Brain microvascular endothelial cell (primary cell): Measurements from ENCODE around the gene ROBO4.

Experiments
- DNase-seq: peaks from one replicate; pipeline ENCODE4 v3.0.0-alpha.2; 2020
- H3K27ac ChIP-seq: fragments of 250-450 bp; sonication (Bioruptor Pico); 2 replicates; pipeline ENCODE4 v1.5.1; 2020; ENCODE audit warnings: mild to moderate bottlenecking, moderate library complexity
- H3K27me3 ChIP-seq: fragments of 250-450 bp; sonication (Bioruptor Pico); replicated peaks from 2 replicates; pipeline ENCODE4 v1.5.1; 2020; ENCODE audit warnings: mild to moderate bottlenecking
- H3K36me3 ChIP-seq: fragments of 250-450 bp; sonication (Bioruptor Pico); replicated peaks from 2 replicates; pipeline ENCODE4 v1.5.1; 2020; ENCODE audit warnings: mild to moderate bottlenecking
- H3K4me3 ChIP-seq: 2 replicates; pipeline ENCODE4 v1.5.1; 2011; ENCODE audit warnings: low read depth, mild to moderate bottlenecking, control low read depth, low read length, moderate library complexity
- CTCF ChIP-seq: IDR thresholded peaks from 2 replicates; pipeline ENCODE4 v1.5.1; 2011; ENCODE audit warnings: low read depth, mild to moderate bottlenecking, moderate library complexity, low read length, control low read depth, inconsistent platforms; ENCODE audit errors: missing control alignments
- in situ Hi-C: cut with HindIII; loops from 2 replicates; pipeline ENCODE4 v1.10.0; 2017; ENCODE audit warnings: low sequenced_read_pairs, low pct_ligation_motif_present

The ROBO4 gene

GRCh38 chr11:124897674-124898262, at the start of gene ROBO4:
Gene ROBO4 (minus strand): TSS chr11:124897865. CDS start chr11:124897795, 70 bp downstream.
- TF ChIP-seq CTCF = no peak
- Histone ChIP-seq H3K27ac (peak within 1 kb of the TSS; percentile 81), H3K27me3 (no peaks in the 10 kb centered on the region), H3K36me3 (no peaks in the 10 kb centered on the region), H3K4me3 (no peak within 1 kb of the TSS)
- no peak for DNase-seq
- in situ Hi-C loops = no loop called here

- DNase-seq = no peak
- in situ Hi-C loops = no loop called here
- Histone ChIP-seq H3K4me3 (no peak overlapping the region), H3K36me3 (no peaks in the 10 kb centered on the region), H3K27me3 (no peaks in the 10 kb centered on the region), H3K27ac (no peak overlapping the region)
- TF ChIP-seq CTCF = no peak
Measured at GRCh38 chr11:124946735-124947141, 49.1 kb upstream of the ROBO4 start.

- Histone ChIP-seq H3K36me3 (no peaks in the 10 kb centered on the region), H3K4me3 (no peak overlapping the region), H3K27ac (no peak overlapping the region), H3K27me3 (no peaks in the 10 kb centered on the region)
- DNase-seq = no peak
- in situ Hi-C loops = no loop called here
- no peak for TF ChIP-seq CTCF
Measured at GRCh38 chr11:124945826-124946225, 48.2 kb upstream of the ROBO4 start.

DNA sequence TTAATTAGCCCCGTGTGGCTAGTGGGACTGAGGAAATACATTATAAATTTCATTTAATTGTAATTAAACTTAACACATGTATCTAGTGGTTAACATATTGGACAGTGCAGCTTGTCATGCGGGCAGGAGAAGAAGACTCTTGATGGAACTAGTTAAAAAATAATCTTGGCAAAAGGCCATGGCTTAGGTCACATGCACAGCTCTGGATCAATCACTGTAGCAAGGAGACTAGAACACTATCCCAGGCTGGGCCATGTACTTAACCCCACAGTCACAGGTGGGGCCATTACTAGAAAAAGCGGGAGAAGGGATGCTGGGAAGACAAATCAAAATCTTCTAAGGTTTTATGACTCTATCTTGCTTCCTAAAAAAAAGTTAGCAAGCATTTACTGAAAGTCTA, 46.9 kb upstream of the ROBO4 start:
- no peak for DNase-seq
- Histone ChIP-seq H3K36me3 (no peaks in the 10 kb centered on the region), H3K27ac (no peak overlapping the region), H3K27me3 (no peaks in the 10 kb centered on the region), H3K4me3 (no peak overlapping the region)
- in situ Hi-C loops = no loop called here
- no peak for TF ChIP-seq CTCF

DNA sequence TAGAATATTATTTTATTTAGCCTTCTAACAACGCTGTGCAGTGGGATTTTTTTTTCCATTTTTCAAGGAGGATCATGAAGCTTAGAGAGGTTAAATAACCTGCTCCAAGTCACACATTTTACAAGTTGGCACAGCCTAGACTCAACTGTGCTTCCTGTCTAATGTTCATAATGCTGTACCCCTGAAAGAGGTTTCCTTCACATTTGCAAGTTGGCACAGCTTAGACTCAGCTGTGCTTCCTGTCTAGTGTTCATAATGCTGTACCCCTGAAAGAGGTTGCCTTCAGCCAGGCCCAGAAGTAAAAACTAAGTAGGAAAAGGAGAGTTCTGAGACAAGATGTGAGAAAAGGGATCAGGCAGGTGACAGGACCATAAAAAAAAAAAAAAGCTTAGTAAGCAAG, 46.1 kb upstream of the ROBO4 start:
- no peak for TF ChIP-seq CTCF
- H3K4me3 ChIP-seq = no peak overlapping the region
- H3K36me3 ChIP-seq = no peaks in the 10 kb centered on the region
- no peaks in the 10 kb centered on the region for H3K27me3 ChIP-seq
- H3K27ac ChIP-seq = no peak overlapping the region
- no peak for DNase-seq
- in situ Hi-C loops = no loop called here

GRCh38 chr11:124943254-124943616, 45.6 kb upstream of the ROBO4 start:
- in situ Hi-C loops = no loop called here
- TF ChIP-seq CTCF = peak; percentile 42
- no peaks in the 10 kb centered on the region for H3K27me3 ChIP-seq
- no peak overlapping the region for H3K4me3 ChIP-seq
- DNase-seq = no peak
- H3K36me3 ChIP-seq = no peaks in the 10 kb centered on the region
- H3K27ac ChIP-seq = no peak overlapping the region
